GM12878 (cell line): ENCODE measurements around the gene SFT2D1. TPM values are rescaled to one million over a fixed set of nuclear protein-coding genes. Genes with fewer than 3 reads are reported as not detected.

Experiments used
- ATAC-seq: fragments of 200-7000 bp; cut with Tn5 transposase; 3 replicates; pipeline ENCODE4 v1.9.1; 2020; ENCODE audit warnings: mild to moderate bottlenecking, moderate library complexity
- BruUV-seq: library from RNA; stranded (reverse); fragments of 400-500 nt; replicated peaks from 2 replicates; lab custom pipeline; 2021; lab: Mats Ljungman, UMichigan
- CTCF ChIA-PET: fragments of 300-600 bp; sonication (Branson Sonifier 250); formaldehyde crosslinking; extraction: SDS; loops from one replicate; lab custom pipeline; 2021; ENCODE audit warnings: inconsistent platforms; lab: Yijun Ruan, JAX
- POLR2A ChIA-PET: fragments of 350-600 bp; formaldehyde crosslinking; extraction: SDS; loops from one replicate; lab custom pipeline; 2021; ENCODE audit warnings: inconsistent platforms; lab: Charles Lee
- RAD21 ChIA-PET: fragments of 300-600 bp; sonication (Branson Sonifier 250); formaldehyde crosslinking; loops from one replicate; lab custom pipeline; 2023; ENCODE audit warnings: antibody characterized with exemption; ENCODE audit not compliant: unreplicated experiment; lab: Charles Lee
- SMC1A ChIA-PET: fragments of 300-600 bp; sonication (Branson Sonifier 250); formaldehyde crosslinking; loops from one replicate; lab custom pipeline; 2023; ENCODE audit not compliant: unreplicated experiment, uncharacterized antibody; lab: Charles Lee
- DNase-seq: peaks from one replicate; pipeline ENCODE4 v3.0.0-alpha.2; 2011; ENCODE audit warnings: low read depth, low spot score
- FAIRE-seq: peaks from 3 replicates; lab custom pipeline; 2011; peaks lifted over from hg19 to GRCh38; lab: Jason Lieb, UNC
- H2AFZ ChIP-seq: 2 replicates; pipeline ENCODE4 v1.6.0; 2011; ENCODE audit warnings: low read depth, low read length, control low read depth; ENCODE audit not compliant: control insufficient read depth
- H3K27ac ChIP-seq: 2 replicates; pipeline ENCODE4 v1.5.1; 2011; ENCODE audit warnings: control low read depth; ENCODE audit not compliant: control insufficient read depth, insufficient read depth
- H3K27me3 ChIP-seq, 2 experiments: replicated peaks in 1 of 2; 2 replicates each; pipeline versions ENCODE4 v1.6.0 to v1.6.1; 2011; ENCODE audit warnings: low read length in 1 of 2; ENCODE audit not compliant: control insufficient read depth in 2 of 2, insufficient read depth in 2 of 2
- H3K36me3 ChIP-seq, 2 experiments: 2 replicates each; pipeline ENCODE4 v1.5.1; 2011; ENCODE audit warnings: low read length in 1 of 2; ENCODE audit not compliant: control insufficient read depth in 2 of 2, insufficient read depth in 2 of 2
- H3K4me1 ChIP-seq: 2 replicates; pipeline ENCODE4 v1.6.1; 2011; ENCODE audit warnings: mild to moderate bottlenecking, low read length, moderate library complexity, mixed read lengths; ENCODE audit not compliant: control insufficient read depth, insufficient read depth
- H3K4me2 ChIP-seq: 2 replicates; pipeline ENCODE4 v1.6.0; 2011; ENCODE audit warnings: control low read depth; ENCODE audit not compliant: control insufficient read depth, insufficient read depth
- H3K4me3 ChIP-seq: fragments of 200-600 bp; sonication (generic); 2 replicates; pipeline ENCODE4 v1.5.1; 2016
- H3K79me2 ChIP-seq: 2 replicates; pipeline ENCODE4 v1.6.0; 2011; ENCODE audit warnings: low read length; ENCODE audit not compliant: control insufficient read depth, insufficient read depth
- H3K9ac ChIP-seq: 2 replicates; pipeline ENCODE4 v1.8.0; 2011; ENCODE audit warnings: low read length, control low read depth, mixed read lengths; ENCODE audit not compliant: control insufficient read depth, insufficient read depth
- H3K9me3 ChIP-seq: replicated peaks from 3 replicates; pipeline ENCODE4 v1.5.1; 2011; ENCODE audit warnings: mild to moderate bottlenecking, low read length; ENCODE audit not compliant: control insufficient read depth, insufficient read depth
- H4K20me1 ChIP-seq: 2 replicates; pipeline ENCODE4 v1.6.0; 2011; ENCODE audit not compliant: control insufficient read depth, insufficient read depth
- BCL11A ChIP-seq: IDR thresholded peaks from 2 replicates; pipeline ENCODE4 v1.6.1; 2011; ENCODE audit warnings: low read depth, low read length
- BMI1 ChIP-seq: fragments of 450-650 bp; IDR thresholded peaks from 2 replicates; pipeline ENCODE4 v1.6.1; 2016; ENCODE audit warnings: mild to moderate bottlenecking, moderate library complexity, borderline replicate concordance
- CREM ChIP-seq: IDR thresholded peaks from 2 replicates; pipeline ENCODE4 v1.6.1; 2014; ENCODE audit warnings: antibody characterized with exemption, low read depth
- FOS ChIP-seq: IDR thresholded peaks from 3 replicates; pipeline ENCODE4 v1.6.1; 2011; ENCODE audit warnings: borderline replicate concordance; ENCODE audit not compliant: insufficient read length; ENCODE audit errors: extremely low read depth
- WGBS: methylation state at CpG from one replicate; pipeline ENCODE4 v1.1.6; 2016; ENCODE audit warnings: low lambda C conversion rate; ENCODE audit not compliant: insufficient replicate concordance, insufficient coverage; ENCODE audit errors: missing lambda C conversion rate; 5-methylcytosine and 5-hydroxymethylcytosine counted together
- in situ Hi-C: fragments of 300-500 bp; cut with MboI; formaldehyde crosslinking; loops from 9 replicates; pipeline ENCODE4 v1.14.3; 2018; ENCODE audit warnings: mixed read lengths
- intact Hi-C: fragments of 100-400 bp; cut with micrococcal nuclease; formaldehyde crosslinking; loops from one replicate; pipeline ENCODE4 v1.14.2; 2022; ENCODE audit not compliant: unreplicated experiment
- polyA plus RNA-seq, 11 experiments: library from polyadenylated mRNA; depleted of rRNA in 4 of 11; unstranded in 6 of 11; stranded (reverse) in 5 of 11; fragments of >200 nt; fragmentation: Nextera tagmentation in 4 of 11; fragmentation: Illumina TruSeq in 1 of 11; extraction: Ambion mirVana in 4 of 11; extraction: Trizol in 1 of 11; gene quantifications; 1 replicate in 1 of 11; 2 replicates in 10 of 11; pipeline versions ENCODE4 v1.2.1 to v1.2.3, GENCODE V29; 2011 to 2016; ENCODE audit warnings: inconsistent platforms in 2 of 11, missing spikeins in 2 of 11, low read depth in 1 of 11
- total RNA-seq, 4 experiments: library from RNA; depleted of rRNA in 3 of 4; stranded (reverse); fragments of >200 nt in 3 of 4; fragmentation: Illumina TruSeq in 1 of 4; extraction: Trizol in 1 of 4; gene quantifications; 2 replicates each; pipeline versions ENCODE4 v1.2.1 to v1.2.3, GENCODE V29; 2013 to 2021

Gene SFT2D1
- total and polyA plus RNA-seq, 10 of the 15 experiments (the other 5 are each of a cell fraction or from before 2014, with no cell fraction given): 69.5 to 281 (median 124) TPM

GRCh38 chr6:166306378-166307081 is 35.8 kb downstream of the SFT2D1 start (continued):
- TF ChIP-seq CREM: no peak

GRCh38 chr6:166305562-166306117 is 36.7 kb downstream of the SFT2D1 start:
- Histone ChIP-seq H3K27ac (no peak overlapping the region), H3K9me3 (no peaks in the 10 kb centered on the region), H3K4me3 (no peak overlapping the region), H3K4me2 (no peak overlapping the region), H3K27me3 (no peaks in the 10 kb centered on the region; a peak in 2 of 4 replicates), H4K20me1 (no peaks in the 10 kb centered on the region), H3K79me2 (peaks cover 5% of the 10 kb centered on the region), H3K36me3 (no peaks in the 10 kb centered on the region), H3K4me1 (no peaks in the 10 kb centered on the region), H2AFZ (no peak overlapping the region), H3K9ac (no peak overlapping the region)
- intact Hi-C loops: no loop called here
- ATAC-seq (no peak), FAIRE-seq (no peak), DNase-seq (no peak)
- POLR2A ChIA-PET: no interaction called here
- WGBS: 82% methylated on average over 10 of the region's 10 CpGs
- BruUV-seq: TSS peak; percentile 75
- SMC1A ChIA-PET: interaction anchor here (0.6 to 5.2 kb wide), 8 partner anchors 8 to 653 kb away, joined by 3 to 24 read pairs (median 4); no protein-coding TSS in a partner anchor
- CTCF ChIA-PET: interaction anchor here (0.9 to 11.5 kb wide), 3 partner anchors 10 to 94 kb away, joined by 3 to 317 read pairs (median 4); no protein-coding TSS in a partner anchor
- in situ Hi-C loops: no loop called here
- no peak for TF ChIP-seq FOS
- no peak for TF ChIP-seq BMI1
- TF ChIP-seq BCL11A: no peak
- RAD21 ChIA-PET: interaction anchor here (1.0 to 2.5 kb wide), 3 partner anchors 29 to 87 kb away, joined by 3 to 6 read pairs (median 3); no protein-coding TSS in a partner anchor
